ENCODE measurements around the gene PHYH.
"Not testable (repeated sequence)": the region's sequence is repeated elsewhere in the genome, so short reads cannot be mapped to it uniquely, and the experiment has no call there.

The PHYH gene

DNA sequence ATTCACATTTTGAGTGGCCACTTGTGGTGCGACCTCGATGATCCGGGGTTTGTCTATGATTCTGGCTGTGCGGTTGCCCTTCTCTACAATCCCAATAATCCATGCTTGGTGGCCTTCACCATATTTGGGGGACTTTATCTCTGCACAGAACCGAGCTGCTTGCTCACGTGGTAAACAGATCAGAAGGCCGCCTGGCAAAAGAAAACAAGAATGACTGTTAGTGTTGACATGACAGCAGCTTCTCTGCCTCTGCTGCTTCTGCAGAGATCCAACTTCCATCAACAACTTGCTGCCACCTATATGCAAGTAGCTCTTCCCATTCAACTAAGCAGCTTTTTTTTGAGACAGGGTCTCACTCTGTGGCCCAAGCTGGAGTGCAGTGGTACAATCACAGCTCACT, 19.3 kb upstream of the PHYH start:
- no peak for DNase-seq

DNA sequence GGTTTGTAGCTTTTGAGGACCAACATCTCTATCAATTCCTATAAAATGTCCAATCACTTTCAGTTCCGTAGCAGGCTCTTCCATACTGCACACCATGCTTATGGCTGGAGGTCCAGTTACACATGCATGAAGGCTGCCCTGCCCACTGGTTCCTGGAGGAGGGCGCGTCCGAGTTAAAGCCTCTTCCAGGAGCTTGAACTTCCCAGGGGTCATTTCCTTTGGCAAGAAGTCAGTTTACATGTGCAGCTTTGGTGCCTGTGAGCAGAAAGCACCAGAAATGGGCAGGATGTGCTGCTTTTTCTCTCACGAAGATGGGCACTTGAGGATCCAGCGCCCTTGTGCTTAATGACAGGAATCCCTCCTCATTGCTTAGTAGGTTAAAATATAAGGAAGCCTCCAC, 17.6 kb upstream of the PHYH start:
- no peak for DNase-seq

DNA sequence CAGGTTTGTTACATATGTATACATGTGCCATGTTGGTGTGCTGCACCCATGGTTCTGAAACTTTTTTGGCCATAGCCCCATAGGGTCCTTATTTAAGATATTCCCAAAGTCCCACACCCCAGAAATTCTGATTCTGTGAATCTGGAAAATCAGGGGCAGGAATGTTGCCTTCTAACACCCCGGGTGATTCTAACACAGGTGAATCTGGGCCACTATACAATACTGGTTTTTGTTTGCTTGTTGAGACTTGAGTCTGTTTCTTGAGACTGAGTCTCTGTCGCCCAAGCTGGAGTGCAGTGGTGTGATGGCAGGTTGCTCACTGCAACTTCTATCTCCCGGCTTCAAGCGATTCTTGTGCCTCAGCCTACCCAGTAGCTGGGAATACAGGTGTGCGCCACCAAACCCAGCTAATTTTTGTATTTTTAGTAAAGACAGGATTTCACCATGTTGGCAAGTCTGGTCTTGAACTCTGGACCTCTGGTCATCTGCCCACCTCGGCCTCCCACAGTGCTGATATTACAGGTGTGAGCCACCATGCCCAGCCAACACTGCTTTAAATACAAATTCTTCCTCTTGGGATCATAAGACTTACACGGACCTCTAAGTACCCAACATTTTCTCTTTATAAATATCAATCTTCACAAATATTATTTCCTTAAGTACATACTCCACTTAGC, 16.9 kb upstream of the PHYH start:
- no peak for DNase-seq

DNA sequence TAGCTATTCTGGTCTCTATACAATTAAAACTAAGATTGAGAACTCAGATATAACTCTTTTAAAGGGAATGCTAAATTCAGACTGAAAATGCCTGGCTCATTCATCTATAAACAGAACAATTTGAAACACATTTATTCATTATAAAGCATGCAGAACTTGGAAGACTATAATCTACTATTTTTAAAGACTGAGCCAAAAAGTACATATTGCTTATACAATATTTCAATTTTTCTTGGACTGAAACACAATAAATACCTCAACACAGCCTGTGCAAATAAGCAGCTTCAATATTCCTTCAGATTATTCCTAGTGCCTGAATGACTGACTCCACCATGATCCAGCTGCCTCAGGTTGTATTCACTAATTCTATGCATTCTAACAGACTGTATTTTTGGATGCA, 15.5 kb upstream of the PHYH start:
- no peak for DNase-seq

DNA sequence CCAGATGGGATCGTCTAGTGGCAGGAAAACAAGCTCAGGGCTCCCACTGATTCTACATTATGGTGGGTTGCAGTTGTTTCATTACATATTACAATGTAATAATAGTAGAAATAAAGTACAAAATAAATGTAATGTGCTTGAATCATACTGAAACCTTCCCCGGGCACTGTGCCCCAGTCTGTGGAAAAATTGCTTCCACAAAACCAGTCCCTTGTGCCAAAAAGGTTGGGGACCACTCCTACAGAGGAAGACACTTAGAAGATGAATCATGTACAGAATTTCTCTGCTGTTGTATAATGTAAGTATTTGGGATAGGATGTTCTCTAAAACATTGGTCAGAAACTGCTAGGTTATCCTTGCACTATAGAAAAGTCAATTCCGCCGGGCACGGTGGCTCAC, 11.3 kb upstream of the PHYH start:
- DNase-seq, result no peak

DNA sequence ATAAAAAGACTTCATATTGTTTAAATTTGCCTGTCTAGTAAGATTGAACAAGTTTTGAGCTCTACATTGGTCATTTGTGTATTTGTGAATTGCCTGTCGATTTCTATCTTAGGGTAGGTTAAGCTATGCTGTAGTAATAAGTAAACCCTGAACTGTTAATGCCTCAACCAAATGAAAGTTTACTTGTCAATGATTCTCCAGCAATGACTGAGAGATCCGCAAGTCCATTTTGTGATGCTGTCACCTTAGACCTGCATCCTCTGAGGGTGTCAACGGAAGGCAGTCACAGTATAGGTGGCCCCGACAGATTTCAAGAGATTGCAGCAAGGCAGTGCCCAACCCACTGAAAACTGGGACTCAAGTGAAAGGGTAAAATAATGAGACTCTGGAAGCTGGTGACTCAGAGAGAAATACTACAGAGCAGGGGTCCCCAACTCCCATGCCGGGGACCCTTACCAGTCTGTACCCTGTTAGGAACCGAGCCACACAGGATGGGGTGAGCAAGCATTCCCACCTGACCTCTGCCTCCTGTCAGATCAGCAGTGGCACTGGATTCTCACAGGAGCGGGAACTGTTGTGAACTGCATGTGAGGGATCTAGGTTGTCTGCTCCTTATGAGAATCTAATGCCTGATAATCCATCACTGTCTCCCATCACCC, 10.8 kb upstream of the PHYH start:
- DNase-seq, result no peak

DNA sequence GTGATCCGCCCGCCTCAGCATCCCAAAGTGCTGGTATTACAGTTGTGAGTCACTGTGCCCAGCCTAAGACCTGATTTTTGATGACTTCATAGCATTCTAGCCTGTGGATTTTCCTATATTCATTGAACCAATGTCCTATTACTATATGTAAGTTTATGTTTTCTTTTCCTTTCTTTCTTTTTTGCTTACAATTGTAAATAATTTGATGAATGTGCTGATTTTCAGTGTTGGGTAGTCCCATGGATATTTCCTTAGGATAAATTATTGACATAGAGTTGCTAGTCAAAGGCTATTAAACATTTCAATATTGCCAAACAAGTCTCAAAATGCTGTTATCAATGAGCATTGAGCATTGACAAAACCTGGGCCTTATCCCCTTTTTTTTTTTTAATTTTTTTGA, 9.9 kb upstream of the PHYH start:
- DNase-seq, result no peak

DNA sequence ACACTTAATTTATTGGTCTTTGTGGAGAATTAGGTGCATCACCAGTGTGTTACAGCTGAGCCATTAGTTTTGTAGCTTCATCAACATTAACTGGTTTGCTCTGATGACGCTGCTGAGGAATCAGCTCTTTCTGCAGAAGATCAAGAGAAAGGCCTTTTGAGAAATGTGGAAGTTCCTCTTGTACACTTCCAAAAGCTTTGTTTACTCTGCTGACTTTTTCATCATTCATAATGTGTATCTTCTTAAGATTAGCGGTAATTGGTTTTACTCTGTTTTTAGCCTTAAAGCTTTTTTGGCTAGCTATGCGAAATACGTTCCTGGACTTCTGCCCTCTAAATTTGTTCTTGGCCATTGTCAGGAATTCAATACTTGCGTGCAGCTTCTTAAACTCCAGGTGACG, 8.2 kb upstream of the PHYH start:
- no peak for DNase-seq

DNA sequence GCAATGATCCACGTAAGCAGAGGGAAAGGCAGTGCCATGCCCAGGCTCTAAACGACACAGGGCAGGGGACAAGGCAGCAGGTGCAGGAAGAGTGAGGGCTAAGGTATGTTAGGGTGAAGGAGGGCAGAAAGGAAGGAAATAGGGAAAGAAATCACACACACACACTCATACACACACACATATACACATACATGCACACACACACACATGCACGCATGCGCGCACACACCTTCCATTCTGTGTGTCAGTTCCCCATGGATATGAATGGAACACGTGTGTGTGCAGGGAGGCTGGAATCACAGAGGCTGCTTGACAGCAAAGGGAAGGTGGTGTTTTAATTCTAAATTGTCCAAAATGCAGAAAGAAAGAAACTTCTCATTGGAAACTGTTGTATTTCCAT, 6.2 kb upstream of the PHYH start:
- no peak for DNase-seq

DNA sequence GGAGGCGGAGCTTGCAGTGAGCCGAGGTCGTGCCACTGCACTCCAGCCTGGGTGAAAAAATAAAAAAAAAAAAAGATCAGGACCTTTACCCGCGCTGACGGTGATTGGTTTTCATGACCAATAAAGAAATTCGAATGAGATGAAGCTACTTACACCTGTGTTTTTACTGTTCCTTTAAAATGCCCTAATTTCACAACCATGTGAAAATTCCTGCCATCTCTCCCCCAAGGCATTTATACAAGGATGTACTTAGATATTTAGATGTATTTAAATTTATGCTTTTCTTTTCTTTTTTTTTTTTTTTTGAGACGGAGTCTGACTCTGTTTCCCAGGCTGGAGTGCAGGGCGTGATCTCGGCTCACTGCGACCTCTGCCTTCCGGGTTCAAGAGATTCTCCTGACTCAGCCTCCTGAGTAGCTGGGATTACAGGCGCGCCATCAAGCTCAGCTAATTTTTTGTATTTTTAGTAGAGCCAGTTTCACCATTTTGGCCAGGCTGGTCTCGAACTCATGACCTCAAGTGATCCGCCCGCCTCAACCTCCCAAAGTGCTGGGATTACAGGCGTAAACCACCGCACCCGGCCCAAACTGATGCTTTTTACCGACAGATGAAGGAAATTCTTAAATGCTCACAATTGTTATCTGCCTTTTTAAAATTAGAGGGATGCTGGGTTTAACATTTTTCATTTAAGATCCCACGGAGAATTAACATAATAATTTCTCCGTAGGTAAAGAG, 3.1 kb upstream of the PHYH start:
- no peak for DNase-seq

DNA sequence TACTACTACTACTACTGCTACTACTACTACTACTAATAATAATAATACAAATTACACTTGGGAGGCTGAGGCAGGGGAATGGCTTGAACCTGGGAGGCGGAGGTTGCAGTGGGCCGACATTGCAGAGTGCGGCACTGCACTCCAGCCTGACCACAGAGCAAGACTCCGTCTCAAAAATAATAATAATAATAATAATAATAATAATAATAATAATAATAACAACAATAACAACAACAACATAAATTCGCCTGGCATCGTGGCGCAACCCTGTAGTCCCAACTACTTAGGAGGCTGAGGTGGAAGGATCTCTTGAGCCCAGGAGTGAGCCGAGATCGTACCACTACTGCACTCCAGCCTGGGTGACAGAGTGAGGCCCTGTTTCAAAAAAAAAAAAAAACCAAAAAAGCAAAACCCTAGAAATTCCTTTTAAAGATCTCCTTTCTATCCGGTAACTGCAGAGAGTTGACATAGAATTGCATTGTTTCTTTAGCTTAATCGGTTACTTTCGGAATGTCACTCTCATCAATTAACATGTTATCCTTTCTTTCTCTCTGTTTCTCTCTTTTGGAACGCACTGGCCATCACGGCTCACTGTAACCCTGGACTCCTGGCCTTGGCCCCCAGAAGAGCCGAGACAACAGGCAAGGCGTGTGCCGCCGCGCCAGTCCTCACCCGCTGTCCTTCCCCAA, 972 bp downstream of the PHYH start:
- DNase-seq, result no peak

DNA sequence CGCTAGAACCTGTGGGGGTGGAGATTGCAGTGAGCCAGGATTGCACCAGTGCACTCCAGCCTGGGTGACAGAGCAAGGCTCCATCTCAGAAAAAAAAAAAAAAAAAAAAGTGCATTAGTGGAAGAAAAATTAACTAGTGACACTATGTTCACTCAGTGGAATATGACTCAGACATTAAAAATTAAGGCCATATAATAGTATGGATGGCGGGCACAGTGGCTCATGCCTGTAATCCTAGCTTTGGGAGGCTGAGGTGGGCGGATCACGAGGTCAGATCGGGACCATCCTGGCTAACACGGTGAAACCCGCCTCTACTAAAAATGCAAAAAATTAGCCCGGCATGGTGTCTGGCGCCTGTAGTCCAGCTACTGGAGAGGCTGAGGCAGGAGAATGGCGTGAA, 3.4 kb downstream of the PHYH start:
- DNase-seq, result no peak

DNA sequence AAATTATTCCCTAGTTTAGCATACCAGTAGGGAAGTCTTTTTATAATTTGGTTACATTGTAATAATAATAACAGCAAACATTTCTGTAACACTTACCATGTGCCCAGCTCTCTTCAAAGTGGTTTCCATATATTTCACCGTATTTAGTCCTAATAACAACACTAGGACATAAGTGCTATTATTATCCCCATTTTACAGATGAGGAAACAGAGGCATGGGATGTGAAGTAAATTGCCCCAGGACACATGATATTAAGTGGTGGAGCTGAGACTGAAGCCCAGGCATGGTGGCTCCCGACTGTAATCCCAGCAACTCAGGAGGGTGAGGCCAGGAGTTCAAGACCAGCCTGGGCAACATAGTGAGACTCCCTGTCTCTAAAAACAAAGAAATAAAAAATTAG, 5.1 kb downstream of the PHYH start:
- no peak for DNase-seq

DNA sequence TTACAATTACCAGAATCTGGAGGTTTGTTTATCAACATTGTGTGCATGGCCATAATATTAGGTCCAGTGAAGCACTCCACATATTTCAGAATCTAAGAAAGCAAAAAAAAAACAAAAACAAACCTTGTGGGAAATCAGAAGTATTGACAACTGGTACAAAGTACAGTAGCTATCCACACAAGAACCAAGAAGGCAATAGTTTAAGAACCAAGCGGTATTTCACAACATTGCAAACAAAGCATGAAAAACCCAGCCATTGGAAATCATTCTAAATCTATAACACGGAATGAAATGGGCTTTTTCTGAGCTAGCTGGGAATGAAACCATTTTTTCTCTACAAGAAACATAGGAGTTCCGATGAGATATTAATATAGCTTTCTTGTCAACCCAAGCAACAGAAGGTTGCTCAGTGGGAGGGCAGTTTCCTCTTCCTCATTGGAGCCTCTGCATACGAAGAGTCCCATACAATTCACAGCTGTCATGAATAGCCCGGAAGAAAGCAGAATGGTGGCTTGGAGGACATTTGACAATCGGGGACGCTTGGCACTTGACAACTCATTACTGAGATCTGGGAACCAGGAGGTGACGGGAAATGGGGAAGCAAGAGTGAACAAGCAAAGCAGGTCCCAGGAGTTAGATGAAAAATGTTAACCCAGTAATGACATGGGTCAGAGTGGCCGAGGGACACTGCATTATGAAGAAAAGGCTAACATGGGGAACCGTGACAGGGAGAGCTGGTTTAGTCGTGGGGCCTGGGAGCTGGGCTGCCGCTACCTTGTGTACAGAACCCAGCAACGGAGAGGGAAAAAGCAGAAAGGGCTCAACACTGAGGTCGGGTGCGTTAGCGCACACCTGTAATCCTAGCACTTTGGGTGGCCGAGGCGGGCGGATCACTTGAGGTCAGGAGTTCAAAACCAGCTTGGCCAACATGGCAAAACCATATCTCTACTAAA, 7.8 kb downstream of the PHYH start:
- no peak for DNase-seq

DNA sequence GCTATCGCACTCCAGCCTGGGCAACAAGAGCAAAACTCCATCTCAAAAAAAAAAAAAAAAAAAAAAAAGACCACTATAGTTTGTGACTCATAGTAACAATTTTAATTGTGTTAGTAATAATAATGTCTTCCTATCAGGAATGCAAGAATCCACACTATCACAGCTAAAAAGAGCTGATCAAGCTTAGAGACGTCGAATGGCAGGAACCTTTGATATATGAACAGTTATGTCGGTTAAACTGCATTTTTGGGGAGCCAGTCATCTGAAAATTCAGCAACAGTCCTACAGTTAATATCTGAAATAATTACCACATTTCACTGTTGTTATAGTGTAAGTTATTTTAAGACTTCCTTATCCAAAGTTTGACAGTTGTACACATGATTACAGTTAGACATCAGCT, 8.8 kb downstream of the PHYH start:
- no peak for DNase-seq

DNA sequence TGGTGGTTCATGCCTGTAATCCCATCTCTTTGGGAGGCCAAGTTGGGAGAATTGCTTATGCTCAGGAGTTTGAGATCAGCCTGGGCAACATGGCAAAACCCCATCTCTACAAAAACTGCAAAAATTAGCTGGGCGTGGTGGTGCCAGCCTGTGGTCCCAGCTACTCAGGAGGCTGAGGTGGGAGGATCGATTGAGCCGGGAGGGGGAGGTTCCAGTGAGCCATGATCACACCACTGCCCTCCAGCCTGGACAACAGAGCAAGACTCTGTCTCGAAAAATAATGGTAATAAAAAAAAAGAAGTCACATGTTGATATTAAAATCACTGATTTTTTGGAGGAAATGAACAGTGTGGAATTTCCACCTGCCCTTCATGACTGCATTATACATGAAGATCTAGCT, 15.8 kb downstream of the PHYH start:
- no peak for DNase-seq

DNA sequence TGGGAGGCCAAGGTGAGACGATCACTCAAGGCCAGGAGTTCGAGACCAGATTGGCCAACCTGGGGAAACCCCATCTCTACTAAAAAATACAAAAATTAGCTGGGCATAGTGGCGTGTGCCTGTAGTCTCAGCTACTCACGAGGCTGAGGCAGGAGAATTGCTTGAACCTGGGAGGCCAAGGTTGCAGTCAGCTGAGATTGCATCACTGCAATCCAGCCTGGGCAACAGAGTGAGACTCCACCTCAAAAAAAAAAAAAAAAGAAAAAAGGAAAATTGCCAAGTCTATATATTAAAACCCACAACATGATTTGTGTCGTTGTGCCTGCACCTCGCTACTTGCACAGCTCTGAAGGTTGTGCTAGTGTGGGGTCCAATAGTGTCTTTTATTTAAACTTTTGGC, 17.5 kb downstream of the PHYH start:
- not testable (repeated sequence) for DNase-seq

DNA sequence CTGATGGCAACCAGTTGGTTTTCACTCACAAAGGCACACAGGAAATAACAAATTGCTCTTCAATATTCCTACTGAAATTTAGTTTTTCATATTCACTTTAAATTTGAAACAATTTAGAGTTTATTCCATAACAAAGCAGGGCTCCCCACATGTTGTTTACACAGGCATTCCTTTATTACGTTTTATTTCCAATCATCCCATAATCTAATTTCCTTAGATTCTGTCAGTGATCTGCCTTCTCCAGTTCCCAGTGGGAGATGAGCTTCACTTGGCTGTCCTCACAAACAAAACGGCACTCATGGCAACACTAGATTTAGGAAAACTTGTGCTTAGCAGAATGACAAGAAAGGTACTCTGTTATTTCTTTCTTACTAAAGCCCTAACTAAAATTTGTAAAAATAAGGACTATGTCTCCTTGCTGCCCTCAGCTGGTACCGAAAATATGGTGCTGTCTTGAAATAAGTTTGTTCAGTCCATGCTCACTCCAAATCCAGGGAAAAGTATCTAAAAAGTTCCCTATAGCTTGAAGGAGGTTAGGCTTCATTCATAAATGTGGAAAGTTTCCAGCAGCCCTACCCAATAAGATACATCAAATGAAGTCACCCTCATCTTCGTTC, 23.0 kb downstream of the PHYH start:
- no peak for DNase-seq

DNA sequence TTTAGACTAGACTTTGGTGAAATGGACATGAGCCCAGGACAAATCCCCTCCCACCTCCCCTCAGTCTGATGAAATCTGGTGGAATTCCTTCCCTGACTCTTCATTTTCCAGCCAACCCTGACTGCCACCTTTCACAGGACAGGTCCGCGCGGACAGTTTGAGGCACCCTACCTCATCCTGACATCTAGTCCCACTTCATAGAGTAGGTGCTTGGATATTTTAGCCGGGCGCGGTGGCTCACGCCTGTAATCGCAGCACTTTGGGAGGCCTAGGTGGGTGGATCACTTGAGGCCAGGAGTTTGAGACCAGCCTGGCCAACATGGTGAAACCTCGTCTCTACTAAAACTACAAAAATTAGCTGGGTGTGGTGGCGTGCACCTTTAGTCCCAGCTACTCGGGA, 23.7 kb downstream of the PHYH start:
- not testable (repeated sequence) for DNase-seq

DNA sequence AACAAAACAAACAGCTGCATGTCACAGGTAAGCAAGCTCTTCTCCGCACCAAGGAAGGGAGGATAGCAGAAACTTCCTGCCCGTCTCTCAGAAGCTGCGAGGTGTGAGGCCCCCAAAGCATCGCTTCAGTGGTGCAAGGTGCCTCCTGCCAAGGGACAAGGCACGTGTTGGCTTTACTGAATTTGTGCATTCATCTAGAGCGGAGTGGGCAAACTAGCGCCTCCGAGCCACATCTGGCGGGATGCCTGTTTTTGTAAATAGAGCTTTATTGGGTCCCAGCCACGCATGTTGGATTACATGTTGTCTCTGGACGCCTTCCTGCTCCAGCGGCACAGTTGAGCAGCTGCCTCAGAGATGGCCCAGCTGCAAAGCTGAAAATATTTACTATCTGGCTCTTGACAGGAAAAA, 27.7 kb downstream of the PHYH start:
- no peak for DNase-seq

DNA sequence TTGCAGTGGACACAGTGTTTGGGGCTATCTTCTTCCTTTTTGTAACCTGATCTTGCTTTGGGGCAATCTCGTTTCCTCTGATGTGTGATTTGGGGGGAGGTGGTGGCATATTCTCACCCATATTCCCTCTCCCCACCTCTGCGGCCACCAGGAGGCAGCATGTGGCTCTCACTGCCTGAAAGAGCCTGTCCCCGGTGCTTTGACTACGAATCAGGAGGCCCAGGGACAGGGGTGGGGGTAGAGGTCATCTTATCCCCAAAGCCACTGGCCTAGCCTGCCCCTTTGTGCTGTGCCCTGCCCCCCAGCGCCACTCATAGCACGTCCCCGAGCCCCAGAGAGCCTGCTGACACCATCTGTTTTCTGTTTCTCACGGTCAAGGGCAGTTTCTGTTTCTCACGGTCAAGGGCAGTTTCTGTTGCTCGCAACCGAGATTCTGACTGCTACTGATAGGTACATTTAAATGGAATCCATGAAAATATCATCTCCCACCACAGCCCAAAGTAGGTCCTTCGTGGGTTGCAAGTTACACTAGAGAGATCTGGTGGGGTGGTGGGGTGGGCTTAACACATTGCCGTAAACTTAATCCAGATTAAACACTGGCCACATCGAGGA, 28.2 kb downstream of the PHYH start:
- DNase-seq, result no peak

Measured in NCI-H187 treated with DMSO at 0.1 percent for 48 hours (cell line).